ENCODE measurements around the gene SIGLEC11.

DNA sequence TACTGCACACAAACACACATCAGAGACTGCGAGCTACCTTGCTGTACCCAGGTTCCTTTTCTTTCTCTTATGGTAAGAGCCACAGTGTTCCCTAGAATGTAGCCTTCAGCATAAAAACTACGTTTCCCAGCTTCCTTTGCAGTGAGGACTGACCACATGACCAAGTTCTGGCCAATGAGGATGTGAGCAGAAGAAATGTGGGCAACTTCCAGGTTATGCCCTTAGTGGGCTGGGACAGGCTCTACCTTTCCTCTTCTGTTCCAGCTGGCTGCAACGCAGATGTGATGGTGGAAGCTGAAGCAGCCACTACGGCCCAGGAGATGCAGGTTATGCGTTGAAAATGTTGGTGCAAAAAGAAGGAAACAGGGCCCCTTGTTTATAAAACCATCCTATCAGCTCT, 36.7 kb upstream of the SIGLEC11 start:
- TF ChIP-seq, protein P1, sequence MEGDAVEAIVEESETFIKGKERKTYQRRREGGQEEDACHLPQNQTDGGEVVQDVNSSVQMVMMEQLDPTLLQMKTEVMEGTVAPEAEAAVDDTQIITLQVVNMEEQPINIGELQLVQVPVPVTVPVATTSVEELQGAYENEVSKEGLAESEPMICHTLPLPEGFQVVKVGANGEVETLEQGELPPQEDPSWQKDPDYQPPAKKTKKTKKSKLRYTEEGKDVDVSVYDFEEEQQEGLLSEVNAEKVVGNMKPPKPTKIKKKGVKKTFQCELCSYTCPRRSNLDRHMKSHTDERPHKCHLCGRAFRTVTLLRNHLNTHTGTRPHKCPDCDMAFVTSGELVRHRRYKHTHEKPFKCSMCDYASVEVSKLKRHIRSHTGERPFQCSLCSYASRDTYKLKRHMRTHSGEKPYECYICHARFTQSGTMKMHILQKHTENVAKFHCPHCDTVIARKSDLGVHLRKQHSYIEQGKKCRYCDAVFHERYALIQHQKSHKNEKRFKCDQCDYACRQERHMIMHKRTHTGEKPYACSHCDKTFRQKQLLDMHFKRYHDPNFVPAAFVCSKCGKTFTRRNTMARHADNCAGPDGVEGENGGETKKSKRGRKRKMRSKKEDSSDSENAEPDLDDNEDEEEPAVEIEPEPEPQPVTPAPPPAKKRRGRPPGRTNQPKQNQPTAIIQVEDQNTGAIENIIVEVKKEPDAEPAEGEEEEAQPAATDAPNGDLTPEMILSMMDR (IDR thresholded peaks at IDR 0.05; ENCODE audit: extremely low read depth in 1 of 2, insufficient read depth in 1 of 2, low read depth in 1 of 2, low read length in 2 of 2), result no peak
- TF ChIP-seq POLR2AphosphoS5 (IDR thresholded peaks at IDR 0.05; ENCODE audit: insufficient read depth, low read depth, low read length), result no peak
- TF ChIP-seq MYC (IDR thresholded peaks at IDR 0.05; ENCODE audit: low read depth, low read length), result no peak
- TF ChIP-seq EZH2 (IDR thresholded peaks at IDR 0.05; ENCODE audit: borderline replicate concordance, low read depth, low read length, severe bottlenecking), result no peak
- no peak for TF ChIP-seq POLR2A (IDR thresholded peaks at IDR 0.05; ENCODE audit: low read depth, low read length)
- TF ChIP-seq, protein P2, sequence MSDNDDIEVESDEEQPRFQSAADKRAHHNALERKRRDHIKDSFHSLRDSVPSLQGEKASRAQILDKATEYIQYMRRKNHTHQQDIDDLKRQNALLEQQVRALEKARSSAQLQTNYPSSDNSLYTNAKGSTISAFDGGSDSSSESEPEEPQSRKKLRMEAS (IDR thresholded peaks at IDR 0.05; ENCODE audit: insufficient read depth, insufficient read length), result no peak
- TF ChIP-seq JUN (IDR thresholded peaks at IDR 0.05; ENCODE audit: borderline replicate concordance, insufficient read depth, insufficient read length, low read depth), result no peak
- TF ChIP-seq GATA2 (IDR thresholded peaks at IDR 0.05; ENCODE audit: insufficient read depth, insufficient read length, low read depth, low read length), result no peak

All from endothelial cell of umbilical vein (primary cell).